MCF 10A (cell line): Measurements from ENCODE around the gene NTF3. TPM values are rescaled to one million over a fixed set of nuclear protein-coding genes. Genes with fewer than 3 reads are reported as not detected.

Experiments used
- BruUV-seq: library from RNA; stranded (reverse); fragments of 400-500 nt; replicated peaks from 2 replicates; lab custom pipeline; 2021; lab: Mats Ljungman, UMichigan
- CTCF ChIA-PET: fragments of 300-600 bp; sonication (Branson Sonifier 250); formaldehyde crosslinking; extraction: SDS; loops from one replicate; lab custom pipeline; 2021; ENCODE audit warnings: antibody characterized with exemption, inconsistent platforms; lab: Yijun Ruan, JAX
- POLR2A ChIA-PET: fragments of 300-600, 350-650 bp; sonication (Branson Sonifier 250); formaldehyde crosslinking; extraction: SDS; loops from one replicate; lab custom pipeline; 2020; ENCODE audit warnings: antibody characterized with exemption, inconsistent platforms; lab: Yijun Ruan, JAX
- DNase-seq: peaks from one replicate; pipeline ENCODE4 v3.0.0-alpha.2; 2018; ENCODE audit not compliant: unreplicated experiment
- H3K27ac Mint-ChIP-seq: one replicate; pipeline ENCODE4 v1.8.0; 2022; ENCODE audit warnings: mild to moderate bottlenecking, low read depth, mixed read lengths; ENCODE audit not compliant: unreplicated experiment
- H3K27me3 Mint-ChIP-seq: one replicate; pipeline ENCODE4 v1.8.0; 2022; ENCODE audit warnings: mixed read lengths; ENCODE audit not compliant: insufficient read depth, unreplicated experiment
- H3K36me3 Mint-ChIP-seq: one replicate; pipeline ENCODE4 v1.8.0; 2022; ENCODE audit warnings: mild to moderate bottlenecking, moderate library complexity, mixed read lengths; ENCODE audit not compliant: insufficient read depth, unreplicated experiment
- H3K4me1 Mint-ChIP-seq: one replicate; pipeline ENCODE4 v1.8.0; 2022; ENCODE audit warnings: mixed read lengths; ENCODE audit not compliant: insufficient read depth, unreplicated experiment
- H3K4me3 Mint-ChIP-seq: one replicate; pipeline ENCODE4 v1.8.0; 2022; ENCODE audit warnings: mild to moderate bottlenecking, moderate library complexity, mixed read lengths; ENCODE audit not compliant: unreplicated experiment
- H3K9me3 Mint-ChIP-seq: one replicate; pipeline ENCODE4 v1.8.0; 2022; ENCODE audit warnings: mixed read lengths; ENCODE audit not compliant: unreplicated experiment
- CTCF ChIP-seq: fragments of 200-600 bp; IDR thresholded peaks from one replicate; pipeline ENCODE4 v1.8.0; 2022; ENCODE audit warnings: antibody characterized with exemption, mild to moderate bottlenecking; ENCODE audit not compliant: unreplicated experiment
- intact Hi-C: fragments of 100-400 bp; cut with micrococcal nuclease; formaldehyde crosslinking; loops from 2 replicates; pipeline ENCODE4 v1.14.1; 2022
- total RNA-seq: library from RNA; stranded (reverse); gene quantifications from 2 replicates; pipeline ENCODE4 v1.2.3, GENCODE V29; 2022

Gene NTF3
- total RNA-seq, 1 experiment from 2014 or later, result not detected

GRCh38 chr12:5441497-5442236 is 9.8 kb downstream of the NTF3 start:
- ChIA-PET POLR2A (no interaction called here), CTCF (no interaction called here)
- H3K4me3 Mint-ChIP-seq, result no peak overlapping the region
- no peak for DNase-seq
- no peak for TF ChIP-seq CTCF
- H3K36me3 Mint-ChIP-seq, result no peaks in the 10 kb centered on the region
- intact Hi-C loops, result no loop called here
- H3K27me3 Mint-ChIP-seq, result no peaks in the 10 kb centered on the region
- no peak overlapping the region for H3K27ac Mint-ChIP-seq
- no TSS peak for BruUV-seq
- no peaks in the 10 kb centered on the region for H3K4me1 Mint-ChIP-seq
- H3K9me3 Mint-ChIP-seq, result peaks cover 54% of the 10 kb centered on the region

- Mint-ChIP-seq H3K27ac (no peak overlapping the region), H3K4me3 (no peak overlapping the region), H3K27me3 (no peaks in the 10 kb centered on the region), H3K4me1 (no peaks in the 10 kb centered on the region), H3K9me3 (peaks cover 59% of the 10 kb centered on the region), H3K36me3 (no peaks in the 10 kb centered on the region)
- BruUV-seq, result no TSS peak
- DNase-seq, result no peak
- CTCF ChIA-PET, result no interaction called here
- no peak for TF ChIP-seq CTCF
- intact Hi-C loops, result no loop called here
- POLR2A ChIA-PET, result no interaction called here
Observed at GRCh38 chr12:5442251-5443006, 10.5 kb downstream of the NTF3 start.

- CTCF ChIA-PET, result interaction anchor here (0.7 kb wide), 1 partner anchor 422 kb away, joined by 4 read pairs; no protein-coding TSS in a partner anchor
- Mint-ChIP-seq H3K9me3 (peaks cover 72% of the 10 kb centered on the region), H3K27me3 (no peaks in the 10 kb centered on the region), H3K4me3 (no peak overlapping the region), H3K36me3 (no peaks in the 10 kb centered on the region), H3K4me1 (no peaks in the 10 kb centered on the region), H3K27ac (no peak overlapping the region)
- no peak for TF ChIP-seq CTCF
- no TSS peak for BruUV-seq
- no peak for DNase-seq
- POLR2A ChIA-PET, result no interaction called here
- intact Hi-C loops, result no loop called here
Observed at GRCh38 chr12:5444520-5444919, 12.6 kb downstream of the NTF3 start.

GRCh38 chr12:5447320-5447719 is 15.4 kb downstream of the NTF3 start:
- ChIA-PET CTCF (no interaction called here), POLR2A (no interaction called here)
- Mint-ChIP-seq H3K9me3 (peaks cover 60% of the 10 kb centered on the region), H3K4me3 (no peak overlapping the region), H3K36me3 (no peaks in the 10 kb centered on the region), H3K27me3 (no peaks in the 10 kb centered on the region), H3K4me1 (no peaks in the 10 kb centered on the region), H3K27ac (no peak overlapping the region)
- no peak for TF ChIP-seq CTCF
- intact Hi-C loops, result no loop called here
- BruUV-seq, result no TSS peak
- no peak for DNase-seq
